Measurements from ENCODE around the gene ITPKB.

The ITPKB gene

DNA sequence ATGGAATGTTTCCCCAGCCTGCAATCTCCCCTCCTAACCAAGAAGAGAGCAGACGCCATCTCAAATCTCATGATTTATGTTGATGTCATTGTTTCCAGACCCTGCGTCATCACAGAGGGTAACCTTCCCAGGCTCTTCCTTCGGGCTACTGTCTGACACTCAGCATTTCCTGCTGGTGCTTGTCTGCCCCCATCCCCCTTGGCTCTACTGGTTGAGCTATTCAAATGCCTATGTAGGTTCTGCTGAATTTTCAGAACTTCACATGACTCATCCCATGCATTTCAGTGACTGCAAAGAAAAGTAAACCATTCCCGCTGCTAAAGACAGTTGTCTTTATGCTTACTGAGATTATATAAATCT lies 24.8 kb upstream of the ITPKB start:
- DNase-seq, result peak; percentile 95
- TF ChIP-seq, protein P1, sequence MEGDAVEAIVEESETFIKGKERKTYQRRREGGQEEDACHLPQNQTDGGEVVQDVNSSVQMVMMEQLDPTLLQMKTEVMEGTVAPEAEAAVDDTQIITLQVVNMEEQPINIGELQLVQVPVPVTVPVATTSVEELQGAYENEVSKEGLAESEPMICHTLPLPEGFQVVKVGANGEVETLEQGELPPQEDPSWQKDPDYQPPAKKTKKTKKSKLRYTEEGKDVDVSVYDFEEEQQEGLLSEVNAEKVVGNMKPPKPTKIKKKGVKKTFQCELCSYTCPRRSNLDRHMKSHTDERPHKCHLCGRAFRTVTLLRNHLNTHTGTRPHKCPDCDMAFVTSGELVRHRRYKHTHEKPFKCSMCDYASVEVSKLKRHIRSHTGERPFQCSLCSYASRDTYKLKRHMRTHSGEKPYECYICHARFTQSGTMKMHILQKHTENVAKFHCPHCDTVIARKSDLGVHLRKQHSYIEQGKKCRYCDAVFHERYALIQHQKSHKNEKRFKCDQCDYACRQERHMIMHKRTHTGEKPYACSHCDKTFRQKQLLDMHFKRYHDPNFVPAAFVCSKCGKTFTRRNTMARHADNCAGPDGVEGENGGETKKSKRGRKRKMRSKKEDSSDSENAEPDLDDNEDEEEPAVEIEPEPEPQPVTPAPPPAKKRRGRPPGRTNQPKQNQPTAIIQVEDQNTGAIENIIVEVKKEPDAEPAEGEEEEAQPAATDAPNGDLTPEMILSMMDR (IDR thresholded peaks at IDR 0.05; ENCODE audit: low read depth, low read length, missing control alignments), result no peak
- H3K27me3 ChIP-seq (replicated peaks), result no peaks in the 10 kb centered on the region
- in situ Hi-C loops (cut with HindIII; ENCODE audit: low pct_ligation_motif_present, low sequenced_read_pairs), result no loop called here
- H3K27ac ChIP-seq, result peak overlapping the region; percentile 58
- H3K36me3 ChIP-seq (replicated peaks), result no peaks in the 10 kb centered on the region
- no peak overlapping the region for H3K4me3 ChIP-seq (ENCODE audit: low read depth, low read length)

DNA sequence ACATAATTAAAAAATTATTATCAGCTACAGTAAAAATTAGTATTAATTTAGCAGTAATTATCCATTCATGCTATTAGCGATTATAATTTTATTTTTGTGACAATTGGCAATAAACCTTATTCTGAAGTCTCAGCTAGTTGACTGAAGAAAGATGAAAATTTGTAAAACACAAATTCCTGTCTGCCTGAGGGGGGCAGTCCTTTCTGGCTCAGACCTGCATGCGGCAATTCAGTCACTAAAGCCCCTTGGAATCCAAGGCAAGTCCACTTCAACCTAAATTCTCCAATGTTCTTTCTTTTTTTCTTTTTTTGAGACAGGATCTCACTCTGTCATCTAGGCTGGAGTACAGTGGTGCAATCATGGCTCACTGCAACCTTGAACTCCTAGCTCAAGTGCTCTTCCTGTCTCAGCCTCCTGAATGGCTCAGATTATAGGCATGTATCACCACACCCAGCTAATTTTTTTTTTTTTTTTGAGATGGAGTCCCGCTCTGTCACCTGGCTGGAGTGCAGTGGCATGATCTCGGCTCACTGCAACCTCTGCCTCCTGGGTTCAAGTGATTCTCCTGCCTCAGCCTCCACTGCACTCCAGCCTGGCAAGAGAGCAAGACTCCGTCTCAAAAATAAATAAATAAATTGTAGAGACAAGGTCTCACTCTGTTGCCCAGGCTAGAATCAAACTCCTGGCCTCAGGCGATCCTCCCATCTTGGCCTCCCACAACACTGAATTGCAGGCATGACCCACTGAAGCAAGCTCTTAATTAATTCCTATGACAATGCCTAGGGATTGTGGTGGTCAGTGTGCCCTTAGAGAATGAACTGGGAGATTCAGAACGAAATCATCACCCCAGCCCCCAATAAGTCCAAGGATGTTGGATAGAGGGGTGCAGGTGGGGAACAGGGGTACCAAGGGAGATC lies 24.2 kb upstream of the ITPKB start:
- Histone ChIP-seq H3K27ac (peak overlapping the region; percentile 58), H3K27me3 (replicated peaks) (no peaks in the 10 kb centered on the region), H3K36me3 (replicated peaks) (no peaks in the 10 kb centered on the region), H3K4me3 (ENCODE audit: low read depth, low read length) (no peak overlapping the region)
- no peak for DNase-seq
- TF ChIP-seq, protein P1 (IDR thresholded peaks at IDR 0.05; ENCODE audit: low read depth, low read length, missing control alignments), result peak; percentile 1
- in situ Hi-C loops (cut with HindIII; ENCODE audit: low pct_ligation_motif_present, low sequenced_read_pairs), result no loop called here

DNA sequence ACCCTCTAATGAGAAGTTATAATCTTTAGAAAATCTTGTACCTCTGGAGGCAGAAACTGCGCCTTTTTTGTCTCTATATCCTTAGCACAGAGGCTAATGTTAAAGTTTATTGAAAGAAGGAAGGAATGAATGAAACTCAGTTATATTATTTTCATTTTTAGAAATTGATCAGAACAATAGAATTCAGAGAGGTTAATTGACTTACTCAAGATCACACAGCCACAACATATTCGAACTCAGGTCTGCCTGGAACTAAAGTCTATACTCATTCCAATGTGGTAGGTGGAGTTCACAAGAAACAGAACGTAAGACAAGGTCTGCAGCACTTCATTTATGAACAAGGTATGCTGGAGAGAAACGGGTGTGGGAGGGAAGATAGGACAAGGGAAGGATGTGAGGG lies 23.0 kb upstream of the ITPKB start:
- no peaks in the 10 kb centered on the region for H3K36me3 ChIP-seq (replicated peaks)
- in situ Hi-C loops (cut with HindIII; ENCODE audit: low pct_ligation_motif_present, low sequenced_read_pairs), result no loop called here
- no peak overlapping the region for H3K27ac ChIP-seq
- DNase-seq, result no peak
- no peak overlapping the region for H3K4me3 ChIP-seq (ENCODE audit: low read depth, low read length)
- TF ChIP-seq, protein P1 (IDR thresholded peaks at IDR 0.05; ENCODE audit: low read depth, low read length, missing control alignments), result no peak
- no peaks in the 10 kb centered on the region for H3K27me3 ChIP-seq (replicated peaks)

DNA sequence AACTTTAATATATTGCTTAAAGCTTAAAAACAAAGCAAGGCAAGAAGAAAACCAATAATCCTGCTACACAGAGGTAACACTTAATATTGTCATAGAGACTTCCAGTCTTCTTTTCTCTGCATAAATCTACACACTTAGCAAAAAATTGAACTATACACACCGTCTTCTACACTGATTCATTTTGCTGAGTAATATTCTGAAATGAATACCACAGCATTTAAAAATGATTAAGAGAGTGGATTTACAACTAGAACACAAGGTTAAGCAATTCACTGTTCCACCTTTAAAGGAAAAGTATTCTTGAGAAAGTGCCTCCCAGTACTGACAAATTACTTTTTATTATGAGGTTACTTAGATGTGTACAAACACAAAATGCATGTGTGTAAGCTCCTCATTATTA lies 22.2 kb upstream of the ITPKB start:
- in situ Hi-C loops (cut with HindIII; ENCODE audit: low pct_ligation_motif_present, low sequenced_read_pairs), result no loop called here
- Histone ChIP-seq H3K36me3 (replicated peaks) (no peaks in the 10 kb centered on the region), H3K4me3 (ENCODE audit: low read depth, low read length) (no peak overlapping the region), H3K27ac (no peak overlapping the region), H3K27me3 (replicated peaks) (no peaks in the 10 kb centered on the region)
- TF ChIP-seq, protein P1 (IDR thresholded peaks at IDR 0.05; ENCODE audit: low read depth, low read length, missing control alignments), result no peak
- no peak for DNase-seq

DNA sequence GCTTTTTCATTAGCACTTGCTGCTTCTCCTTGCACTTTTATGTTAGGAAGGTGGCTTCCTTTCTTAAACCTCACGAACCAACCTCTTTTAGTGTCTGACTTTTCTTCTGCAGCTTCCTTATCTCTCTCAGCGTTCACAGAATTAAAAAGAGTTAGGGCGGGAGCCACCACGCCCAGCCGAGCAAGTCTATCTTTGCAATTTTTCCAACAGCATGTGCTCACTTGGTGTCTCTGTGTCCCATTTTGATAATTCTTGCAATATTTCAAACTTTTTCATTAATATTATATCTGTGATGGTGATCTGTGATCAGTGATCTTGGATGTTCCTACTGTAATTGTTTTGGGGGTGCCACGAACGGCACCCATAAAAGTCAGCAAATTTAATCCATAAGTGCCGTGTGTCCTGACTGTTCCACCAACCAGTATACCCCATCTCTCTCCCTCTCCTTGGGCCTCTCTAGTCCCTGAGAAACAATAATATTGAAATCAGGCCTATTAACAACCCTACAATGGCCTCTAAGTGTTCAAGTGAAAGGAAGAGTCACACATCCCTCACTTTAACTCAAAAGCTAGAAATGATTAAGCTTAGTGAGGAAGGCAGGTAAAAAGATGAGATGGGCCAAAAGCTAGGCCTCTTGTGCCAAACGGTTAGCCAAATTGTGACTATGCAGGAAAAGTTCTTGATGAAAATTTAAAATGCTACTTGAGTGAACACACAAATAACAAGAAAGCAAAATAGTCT lies 15.9 kb upstream of the ITPKB start:
- no peaks in the 10 kb centered on the region for H3K36me3 ChIP-seq (replicated peaks)
- no peak overlapping the region for H3K27ac ChIP-seq
- no peaks in the 10 kb centered on the region for H3K27me3 ChIP-seq (replicated peaks)
- H3K4me3 ChIP-seq (ENCODE audit: low read depth, low read length), result no peak overlapping the region
- no peak for DNase-seq
- TF ChIP-seq, protein P1 (IDR thresholded peaks at IDR 0.05; ENCODE audit: low read depth, low read length, missing control alignments), result no peak
- in situ Hi-C loops (cut with HindIII; ENCODE audit: low pct_ligation_motif_present, low sequenced_read_pairs), result no loop called here

Measured in brain microvascular endothelial cell (primary cell).